ENCODE results near the gene XRCC4.

Gene XRCC4

DNA sequence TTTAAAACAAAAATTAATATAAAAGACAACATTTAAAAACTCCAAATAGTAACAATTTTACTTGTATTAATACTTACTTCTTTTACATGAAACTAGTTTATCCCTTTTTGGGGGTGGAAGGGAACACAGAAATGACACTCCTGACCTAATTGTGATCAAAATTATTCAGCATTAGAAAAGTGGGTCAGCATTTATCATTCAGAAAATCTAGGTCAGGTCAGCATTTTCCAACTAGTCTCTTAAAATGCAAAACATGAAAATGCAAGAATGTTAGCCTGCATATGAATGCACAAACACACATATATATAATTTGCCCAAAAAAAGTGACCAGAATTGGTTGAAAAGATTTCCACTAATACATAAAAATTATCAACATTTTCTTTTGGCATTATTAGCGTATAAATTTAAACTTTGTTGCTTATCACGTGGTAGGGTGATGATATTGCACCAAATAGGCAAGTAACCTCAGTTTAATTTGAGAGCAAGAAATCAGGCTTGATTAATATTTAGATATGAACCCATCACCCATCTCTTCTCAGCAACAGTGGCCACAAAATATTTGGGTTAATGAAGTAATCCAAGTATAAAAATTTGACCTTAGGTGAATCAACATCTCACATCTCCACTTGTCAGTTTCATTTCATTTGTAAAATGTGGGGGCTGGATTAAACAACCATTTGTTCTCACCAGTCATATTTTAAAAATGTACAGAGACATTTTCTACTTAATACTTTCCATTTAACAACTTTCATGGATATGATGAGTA, 5.9 kb upstream of the XRCC4 start:
- no peak for DNase-seq

DNA sequence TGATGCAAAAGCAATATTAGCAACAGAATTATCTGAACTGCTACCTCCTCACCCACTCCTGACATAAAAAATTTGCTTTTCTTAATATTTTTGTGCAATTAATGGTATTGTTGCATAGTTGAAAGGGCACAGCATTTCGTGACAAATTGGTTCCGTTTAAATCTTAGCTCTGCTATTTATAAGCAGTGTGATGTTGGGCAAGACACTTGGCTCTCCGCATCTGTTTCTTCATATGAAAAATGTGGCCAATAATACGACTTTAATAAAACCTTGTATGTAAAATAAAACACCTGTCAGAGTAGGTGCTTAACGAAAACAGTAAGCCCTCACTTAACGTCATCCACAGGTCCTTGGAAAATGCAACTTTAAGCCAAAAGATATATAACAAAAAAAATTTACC, 4.4 kb upstream of the XRCC4 start:
- no peak for DNase-seq

DNA sequence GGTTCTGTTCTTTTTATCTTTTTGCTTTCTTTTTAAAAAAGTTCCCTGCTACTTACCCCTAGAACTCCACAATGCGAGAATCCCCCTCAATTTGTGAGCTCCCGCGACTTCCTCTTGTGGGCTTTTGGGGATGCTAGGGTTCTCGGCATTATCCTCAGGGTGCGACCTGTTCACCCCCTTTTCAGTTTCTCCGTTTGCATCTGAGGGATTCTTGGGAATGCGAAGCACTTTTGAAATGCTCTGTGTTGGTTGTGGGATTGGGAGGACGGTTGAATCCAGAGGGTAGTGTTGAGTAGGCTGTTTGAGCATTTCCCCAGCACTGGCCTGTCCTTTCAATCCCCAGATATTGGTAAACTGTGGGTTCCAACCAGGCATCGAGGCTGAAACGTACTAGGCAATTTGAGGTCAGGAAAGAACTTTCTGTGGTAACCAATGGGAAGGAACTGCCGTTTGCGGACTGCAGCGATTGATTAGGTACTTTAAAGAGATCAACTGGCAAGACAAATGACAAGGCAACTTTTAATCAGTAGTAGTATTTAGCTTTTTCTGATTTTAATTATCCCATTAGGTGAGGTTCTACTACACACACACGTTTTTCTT, 415 bp downstream of the XRCC4 start:
- DNase-seq = no peak

GRCh38 chr5:83082750-83083149, 5.4 kb downstream of the XRCC4 start:
- DNase-seq = no peak

DNA sequence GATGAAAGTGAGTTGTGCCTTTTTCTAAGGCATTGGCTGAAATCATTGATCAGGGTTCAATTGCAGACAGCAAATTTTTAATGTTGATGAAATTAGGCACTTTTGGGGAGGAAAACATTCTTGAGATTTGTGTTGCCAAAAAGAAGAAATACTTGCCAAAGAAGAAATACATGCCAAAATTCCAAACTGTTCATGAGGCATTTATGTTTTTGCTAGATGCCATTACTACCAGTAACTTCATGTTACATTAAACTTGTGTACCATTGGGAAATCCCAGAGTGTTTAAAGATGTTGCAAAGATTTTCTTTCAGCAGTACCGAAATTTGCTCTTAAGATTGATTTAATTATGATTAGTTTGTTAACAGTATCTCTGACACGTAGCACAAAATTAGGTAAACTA, 7.0 kb downstream of the XRCC4 start:
- DNase-seq = no peak

- no peak for DNase-seq
Measured at GRCh38 chr5:83085106-83085505, 7.8 kb downstream of the XRCC4 start.

DNA sequence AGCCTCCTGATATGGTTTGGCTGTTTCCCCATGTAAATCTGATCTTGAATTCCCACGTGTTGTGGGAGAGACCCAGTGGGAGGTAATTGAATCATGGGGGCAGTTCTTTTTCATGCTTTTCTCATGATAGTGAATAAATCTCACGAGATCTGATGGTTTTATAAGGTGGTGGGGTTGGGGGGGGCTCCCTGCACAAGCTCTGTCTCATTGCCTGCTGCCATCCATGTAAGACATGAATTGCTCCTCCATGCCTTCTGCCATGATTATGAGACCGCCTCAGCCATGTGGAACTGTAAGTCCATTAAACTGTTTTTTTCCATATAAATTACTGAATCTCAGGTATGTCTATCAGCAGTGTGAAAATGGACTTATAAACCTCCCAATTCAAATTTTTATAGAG, 12.8 kb downstream of the XRCC4 start:
- no peak for DNase-seq

- DNase-seq = no peak
Measured at GRCh38 chr5:83092619-83093018, 15.3 kb downstream of the XRCC4 start.

DNA sequence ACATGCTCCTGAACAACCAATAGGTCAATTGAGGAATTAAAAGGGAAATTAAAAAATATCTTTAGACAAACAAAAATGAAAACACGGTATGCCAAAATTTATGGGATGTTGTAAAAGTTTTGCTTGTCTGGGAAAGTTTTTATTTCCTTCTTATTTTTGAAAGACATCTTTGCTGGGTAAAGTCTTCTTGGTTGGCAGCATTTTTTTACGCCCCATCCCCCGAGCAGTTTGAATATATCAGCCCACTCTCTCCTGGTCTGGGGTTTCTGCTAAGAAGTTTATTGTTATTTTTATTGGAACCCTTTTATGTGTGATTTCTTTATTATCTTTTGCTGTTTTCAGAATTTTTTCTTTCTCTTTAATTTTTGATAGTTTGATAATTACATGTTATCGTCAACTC, 16.3 kb downstream of the XRCC4 start:
- DNase-seq = no peak

DNA sequence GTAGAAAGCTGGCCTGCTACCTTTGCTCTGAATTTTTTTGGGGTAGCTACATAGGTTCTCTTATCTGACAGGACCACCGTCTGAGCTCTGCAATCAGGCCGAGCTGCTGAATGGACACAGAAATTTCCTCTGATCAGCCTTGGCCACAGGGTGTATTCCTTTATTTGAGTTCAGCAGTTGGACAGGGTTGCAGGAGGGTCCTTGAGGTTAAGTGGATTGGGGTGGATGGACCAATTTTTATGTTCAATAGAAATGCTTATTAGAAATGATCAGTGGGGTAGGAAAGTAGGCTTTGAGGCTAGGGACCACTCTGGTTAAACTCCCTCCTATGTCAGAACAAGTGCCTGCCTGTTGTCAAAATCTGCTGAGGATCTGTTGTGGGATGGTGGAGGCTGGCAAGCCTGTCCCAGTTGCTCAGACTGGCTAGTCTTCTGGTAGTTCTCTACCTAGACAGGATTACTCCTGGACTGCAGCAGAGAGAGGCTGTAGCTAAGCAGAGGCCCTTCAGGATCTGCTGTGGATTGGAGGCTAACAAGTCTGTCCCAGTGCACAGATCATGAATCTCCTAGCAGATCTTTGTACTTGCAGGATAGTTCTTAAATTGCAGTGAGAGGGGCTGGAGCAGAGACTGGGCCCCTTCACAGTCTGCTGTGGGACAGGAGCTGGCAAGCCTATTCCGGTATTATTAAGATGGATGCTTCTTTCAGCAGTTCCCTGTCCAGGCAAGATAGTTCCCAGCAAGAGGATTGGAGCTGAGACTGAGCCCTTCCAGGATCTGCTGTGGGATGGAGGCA, 18.0 kb downstream of the XRCC4 start:
- no peak for DNase-seq

GRCh38 chr5:83095957-83096539, 18.7 kb downstream of the XRCC4 start:
- DNase-seq = no peak

GRCh38 chr5:83096660-83097339, 19.5 kb downstream of the XRCC4 start:
- no peak for DNase-seq

GRCh38 chr5:83097689-83098231, 20.4 kb downstream of the XRCC4 start:
- DNase-seq = no peak

DNA sequence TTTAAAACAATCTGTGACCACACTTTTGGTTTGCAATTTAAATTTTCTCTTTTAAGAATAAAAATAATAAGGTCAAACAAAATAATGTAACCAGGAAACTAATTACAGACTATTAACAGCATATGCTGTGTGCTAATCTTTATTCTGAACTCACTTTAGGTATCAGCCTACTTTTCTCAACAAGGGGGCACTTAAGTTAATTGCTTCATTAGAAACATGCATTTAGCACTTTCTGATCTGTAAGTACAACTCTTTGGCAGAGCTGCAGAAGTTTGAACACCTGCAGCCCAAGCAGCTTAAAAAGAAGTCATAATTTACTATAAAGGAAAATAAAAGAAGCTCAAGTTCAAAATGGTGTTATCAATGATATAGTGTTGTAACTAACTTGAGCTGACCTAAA, 21.7 kb downstream of the XRCC4 start:
- no peak for DNase-seq

DNA sequence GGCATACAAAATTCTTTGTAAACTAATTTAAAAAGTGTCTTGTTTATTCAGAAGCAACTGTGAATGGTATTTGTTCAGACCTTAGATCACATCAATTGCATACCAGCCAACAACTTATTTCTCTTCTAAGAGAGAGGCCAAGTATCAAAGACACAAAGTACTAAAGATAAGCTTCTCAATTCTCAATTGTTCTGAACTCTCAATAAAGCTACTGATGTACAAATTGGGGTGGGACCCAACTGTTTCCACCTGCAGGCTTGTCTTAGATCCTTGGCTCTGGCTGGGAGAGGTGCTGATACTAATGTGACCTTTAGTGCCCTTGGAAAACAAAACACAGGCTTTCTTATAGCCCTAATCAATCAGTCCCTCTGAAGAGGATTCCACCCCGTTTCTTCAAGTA, 22.1 kb downstream of the XRCC4 start:
- DNase-seq = no peak

DNA sequence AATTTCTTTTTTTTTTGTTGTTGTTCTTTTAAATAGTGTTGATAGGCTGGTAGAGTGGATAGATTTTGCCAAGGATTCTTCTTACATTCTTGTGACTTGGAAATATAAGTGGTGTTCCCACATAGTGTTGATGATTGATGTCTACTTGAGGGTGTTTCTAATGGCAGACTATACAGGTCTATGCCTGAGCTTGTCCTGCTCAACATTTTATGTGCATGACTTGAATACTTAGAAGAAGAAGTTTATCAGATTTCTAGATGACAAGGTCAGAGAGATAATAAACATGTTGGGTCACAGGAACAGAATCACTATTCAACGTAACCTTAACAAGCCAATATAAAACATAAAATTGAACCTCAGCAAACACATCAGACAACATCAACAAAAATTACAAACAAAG, 24.2 kb downstream of the XRCC4 start:
- no peak for DNase-seq

- no peak for DNase-seq
Measured at GRCh38 chr5:83102364-83102980, 25.1 kb downstream of the XRCC4 start.

DNA sequence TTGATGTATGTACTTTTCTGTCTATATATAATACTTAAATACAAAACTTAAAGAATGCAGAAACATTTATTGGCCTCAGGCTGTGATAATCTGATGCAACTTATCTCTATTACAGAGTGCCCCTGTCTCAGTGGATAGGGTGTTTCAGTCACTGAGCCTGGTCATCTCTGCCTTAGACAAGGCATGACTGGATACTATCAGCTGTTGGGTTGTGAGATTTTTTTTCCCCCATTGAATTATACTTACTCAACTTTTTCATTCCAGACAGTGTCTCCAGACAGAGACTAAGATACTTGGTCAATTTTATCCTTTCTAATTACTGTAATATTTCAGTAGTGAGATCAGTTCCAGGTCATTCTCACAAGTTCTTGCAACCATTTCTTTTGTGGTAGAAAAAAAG, 26.7 kb downstream of the XRCC4 start:
- DNase-seq = no peak

DNA sequence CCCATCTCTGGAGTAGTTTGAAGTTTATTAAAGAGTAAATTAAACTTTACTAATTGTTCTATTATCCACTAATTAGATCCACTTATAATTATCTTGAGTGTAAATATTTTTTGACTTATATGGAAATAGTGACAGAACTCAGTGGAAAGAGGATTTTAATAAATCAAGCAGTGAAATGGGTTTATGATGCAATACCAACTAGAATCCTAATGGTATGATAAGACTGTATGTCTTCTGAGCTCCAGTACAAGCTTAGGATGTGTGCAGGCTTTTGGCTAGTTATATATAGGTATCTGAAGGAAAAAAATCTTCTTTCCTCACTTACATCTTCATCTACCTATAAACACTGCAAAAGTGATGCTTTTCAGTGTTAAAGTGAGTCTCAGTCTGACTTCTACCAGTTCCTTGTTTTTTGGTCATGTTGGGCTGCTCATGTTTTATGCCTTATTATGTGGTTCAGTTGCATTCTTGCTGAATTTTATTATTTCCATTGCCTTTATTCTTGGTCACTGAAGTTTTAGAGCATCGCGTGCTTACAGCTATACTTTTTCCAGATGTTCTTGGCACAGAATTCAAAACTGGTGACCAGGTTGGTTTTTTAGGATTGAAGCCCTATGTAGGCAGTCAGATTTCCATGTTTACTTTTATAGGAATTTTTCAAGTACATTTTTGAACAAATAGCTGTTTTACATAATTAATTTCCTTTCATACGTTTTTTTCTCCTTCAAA, 30.5 kb downstream of the XRCC4 start:
- no peak for DNase-seq

DNA sequence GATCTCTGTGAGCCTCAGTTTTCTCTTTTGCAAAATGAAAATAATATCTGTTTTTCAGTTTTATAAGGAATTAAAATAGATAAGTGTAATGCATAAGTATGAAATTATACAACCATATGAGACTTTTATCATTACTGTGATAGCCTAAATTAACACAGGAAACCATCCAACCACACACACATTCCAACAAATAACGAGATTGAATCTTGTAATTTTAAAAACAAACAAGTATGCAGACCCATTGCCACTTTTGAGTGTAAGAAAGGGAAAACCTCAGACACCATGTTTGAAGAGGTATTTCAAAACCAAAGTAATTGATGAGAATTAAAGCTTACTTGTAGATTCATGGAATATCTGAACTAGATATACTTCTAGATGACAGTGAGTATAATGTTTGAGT, 32.0 kb downstream of the XRCC4 start:
- no peak for DNase-seq

DNA sequence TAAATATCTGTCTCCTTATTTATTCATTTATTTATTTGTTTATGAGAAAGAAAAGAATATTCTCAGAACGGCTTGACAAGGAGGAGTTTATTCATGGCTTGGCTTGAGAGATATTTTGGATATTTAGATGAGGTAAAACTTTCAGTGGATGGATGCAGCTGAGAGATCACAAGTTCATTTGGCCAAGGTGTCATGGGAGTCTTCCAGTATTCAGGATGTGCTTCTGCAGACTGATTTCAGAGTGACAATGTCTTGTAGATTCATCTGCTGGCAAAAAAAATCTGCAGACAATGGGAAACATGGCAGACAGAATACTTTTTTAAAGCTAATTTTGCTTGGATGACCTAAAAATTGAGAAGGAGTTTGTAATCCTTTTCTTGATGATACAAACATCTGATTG, 38.5 kb downstream of the XRCC4 start:
- no peak for DNase-seq

DNA sequence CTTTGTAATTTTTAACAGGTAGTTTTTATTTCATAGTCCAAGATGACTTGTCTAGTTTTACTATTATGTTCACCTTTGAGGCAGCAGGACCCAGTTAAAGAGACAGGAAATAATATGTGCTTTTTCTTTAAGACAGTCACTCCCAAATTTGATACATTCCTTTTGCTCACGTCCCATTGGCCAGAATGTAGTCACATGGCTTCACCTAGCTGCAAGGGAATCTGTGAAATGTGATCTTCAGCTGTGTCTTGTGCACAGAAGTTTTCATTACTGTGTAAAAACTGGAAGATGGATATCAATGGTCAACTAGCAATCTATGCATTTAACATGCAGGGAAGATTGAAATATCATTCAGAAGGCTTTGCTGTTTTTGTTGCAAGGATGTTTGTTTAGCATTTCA, 41.1 kb downstream of the XRCC4 start:
- no peak for DNase-seq

Measured in activated naive CD4-positive, alpha-beta T cell treated with anti-CD3 and anti-CD28 coated beads, Interleukin-2, amount 50 U/mL, for 16 hours (primary cell).